GM12891 (cell line): ENCODE data around the gene GBF1.

Experiments used
- PAX5 ChIP-seq: IDR thresholded peaks from 2 replicates; pipeline ENCODE4 v1.6.1; 2011; ENCODE audit warnings: low read length, moderate library complexity, mild to moderate bottlenecking; ENCODE audit not compliant: insufficient read depth, severe bottlenecking
- POLR2AphosphoS5 ChIP-seq: IDR thresholded peaks from 2 replicates; pipeline ENCODE4 v1.6.1; 2011; ENCODE audit warnings: low read depth, low read length, control low read depth
- TAF1 ChIP-seq: IDR thresholded peaks from 2 replicates; pipeline ENCODE4 v1.6.1; 2011; ENCODE audit warnings: low read depth, low read length, control low read depth

GRCh38 chr10:102274062-102274461, 28.7 kb downstream of the GBF1 start:
- TF ChIP-seq PAX5 (no peak), POLR2AphosphoS5 (no peak), TAF1 (no peak)
